GM19452 (cell line): ENCODE results near the gene TRMT61B.

Source experiments
- ATAC-seq: cut with Tn5 transposase; IDR thresholded peaks from one replicate; pipeline ENCODE4 v1.9.1; 2021; ENCODE audit not compliant: unreplicated experiment

The TRMT61B gene

GRCh38 chr2:28870146-28870891, at the start of gene TRMT61B:
Gene TRMT61B, minus strand, starts transcription at chr2:28870309. Its CDS starts 32 bp downstream, at chr2:28870277.
- peak; percentile 95 for ATAC-seq

- no peak for ATAC-seq
Observed at GRCh38 chr2:28915939-28916338, 45.8 kb upstream of the TRMT61B start.

GRCh38 chr2:28909655-28910353, 39.7 kb upstream of the TRMT61B start:
- no peak for ATAC-seq

- ATAC-seq, result no peak
Observed at GRCh38 chr2:28908172-28908571, 38.1 kb upstream of the TRMT61B start.

GRCh38 chr2:28906821-28907220, 36.7 kb upstream of the TRMT61B start:
- no peak for ATAC-seq

- no peak for ATAC-seq
Observed at GRCh38 chr2:28906376-28906775, 36.3 kb upstream of the TRMT61B start.

- no peak for ATAC-seq
Observed at GRCh38 chr2:28905533-28905932, 35.4 kb upstream of the TRMT61B start.

- ATAC-seq, result no peak
Observed at GRCh38 chr2:28904802-28905457, 34.8 kb upstream of the TRMT61B start.

- no peak for ATAC-seq
Observed at GRCh38 chr2:28904295-28904694, 34.2 kb upstream of the TRMT61B start.

GRCh38 chr2:28902584-28902983, 32.5 kb upstream of the TRMT61B start:
- ATAC-seq, result no peak

GRCh38 chr2:28901841-28902240, 31.7 kb upstream of the TRMT61B start:
- ATAC-seq, result no peak

- no peak for ATAC-seq
Observed at GRCh38 chr2:28901202-28901601, 31.1 kb upstream of the TRMT61B start.

GRCh38 chr2:28898048-28898447, 27.9 kb upstream of the TRMT61B start:
- no peak for ATAC-seq

GRCh38 chr2:28896906-28897305, 26.8 kb upstream of the TRMT61B start:
- no peak for ATAC-seq

- peak; percentile 21 for ATAC-seq
Observed at GRCh38 chr2:28895189-28895893, 25.2 kb upstream of the TRMT61B start.

- ATAC-seq, result peak; percentile 91
Observed at GRCh38 chr2:28894470-28895188, 24.5 kb upstream of the TRMT61B start, which contains the start of gene WDR43. Gene WDR43, plus strand, starts transcription at chr2:28894667. Its CDS starts 32 bp downstream, at chr2:28894699.

- no peak for ATAC-seq
Observed at GRCh38 chr2:28893488-28893887, 23.4 kb upstream of the TRMT61B start.

GRCh38 chr2:28880193-28880592, 10.1 kb upstream of the TRMT61B start:
- ATAC-seq, result no peak

GRCh38 chr2:28871620-28872019, 1.5 kb upstream of the TRMT61B start:
- ATAC-seq, result no peak

GRCh38 chr2:28869494-28870145, 489 bp downstream of the TRMT61B start:
- ATAC-seq, result peak; percentile 25
